Measurements from ENCODE around the gene PRKG1. TPM values are rescaled to one million over a fixed set of nuclear protein-coding genes. Genes with fewer than 3 reads are reported as not detected.

The PRKG1 gene
- total and polyA plus RNA-seq, 2 donors (not counting 1 experiment from before 2014, with no cell fraction given), result not detected

- H3K27me3 Mint-ChIP-seq, result no peaks in the 10 kb centered on the region
- H3K27ac ChIP-seq (ENCODE audit: low read length in 2 of 2), result no peak overlapping the region
- no peaks in the 10 kb centered on the region for H4K20me1 ChIP-seq (ENCODE audit: control insufficient read depth, insufficient read depth, low read length, poor library complexity, severe bottlenecking)
- H3K27ac Mint-ChIP-seq, result no peak overlapping the region
- no peak overlapping the region for H3K4me3 Mint-ChIP-seq
- POLR2A ChIA-PET, result no interaction called here
- H3K36me3 ChIP-seq (replicated peaks in 1 of 2; ENCODE audit: control extremely low read depth in 1 of 2, control insufficient read depth in 1 of 2, extremely low read depth in 1 of 2, insufficient read depth in 2 of 2, low read length in 1 of 2), result no peaks in the 10 kb centered on the region
- no peaks in the 10 kb centered on the region for H3K9me3 Mint-ChIP-seq (ENCODE audit: insufficient read depth)
- H3K4me2 ChIP-seq (replicated peaks; ENCODE audit: low read depth, low read length, poor library complexity, severe bottlenecking), result no peak overlapping the region
- CTCF ChIA-PET, result no interaction called here
- H3K9ac ChIP-seq (ENCODE audit: low read length), result no peak overlapping the region
- H2AFZ ChIP-seq (ENCODE audit: insufficient read depth, low read depth, low read length, poor library complexity, severe bottlenecking), result no peak overlapping the region
- H3K4me1 Mint-ChIP-seq, result no peaks in the 10 kb centered on the region
- DNase-seq (no peak), ATAC-seq (ENCODE audit: low read depth) (no peak)
- H3K4me1 ChIP-seq (ENCODE audit: control insufficient read depth in 2 of 2, insufficient read depth in 2 of 2, low read length in 2 of 2), result no peaks in the 10 kb centered on the region
- no peaks in the 10 kb centered on the region for H3K79me2 ChIP-seq (ENCODE audit: control insufficient read depth, insufficient read depth, low read length)
- no peaks in the 10 kb centered on the region for H3K27me3 ChIP-seq (replicated peaks in 1 of 4; ENCODE audit: control extremely low read depth in 1 of 4, control insufficient read depth in 3 of 4, insufficient read depth in 4 of 4, low read length in 3 of 4)
- no peaks in the 10 kb centered on the region for H3K9me3 ChIP-seq (ENCODE audit: control extremely low read depth in 1 of 3, control insufficient read depth in 2 of 3, insufficient read depth in 1 of 3, low read length in 2 of 3)
- TF ChIP-seq, protein P1, sequence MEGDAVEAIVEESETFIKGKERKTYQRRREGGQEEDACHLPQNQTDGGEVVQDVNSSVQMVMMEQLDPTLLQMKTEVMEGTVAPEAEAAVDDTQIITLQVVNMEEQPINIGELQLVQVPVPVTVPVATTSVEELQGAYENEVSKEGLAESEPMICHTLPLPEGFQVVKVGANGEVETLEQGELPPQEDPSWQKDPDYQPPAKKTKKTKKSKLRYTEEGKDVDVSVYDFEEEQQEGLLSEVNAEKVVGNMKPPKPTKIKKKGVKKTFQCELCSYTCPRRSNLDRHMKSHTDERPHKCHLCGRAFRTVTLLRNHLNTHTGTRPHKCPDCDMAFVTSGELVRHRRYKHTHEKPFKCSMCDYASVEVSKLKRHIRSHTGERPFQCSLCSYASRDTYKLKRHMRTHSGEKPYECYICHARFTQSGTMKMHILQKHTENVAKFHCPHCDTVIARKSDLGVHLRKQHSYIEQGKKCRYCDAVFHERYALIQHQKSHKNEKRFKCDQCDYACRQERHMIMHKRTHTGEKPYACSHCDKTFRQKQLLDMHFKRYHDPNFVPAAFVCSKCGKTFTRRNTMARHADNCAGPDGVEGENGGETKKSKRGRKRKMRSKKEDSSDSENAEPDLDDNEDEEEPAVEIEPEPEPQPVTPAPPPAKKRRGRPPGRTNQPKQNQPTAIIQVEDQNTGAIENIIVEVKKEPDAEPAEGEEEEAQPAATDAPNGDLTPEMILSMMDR (IDR thresholded peaks at IDR 0.05), result no peak
- TF ChIP-seq EZH2 (IDR thresholded peaks at IDR 0.05; ENCODE audit: borderline replicate concordance, insufficient read depth, low read depth, low read length, poor library complexity, severe bottlenecking), result no peak
- intact Hi-C loops (cut with micrococcal nuclease), result no loop called here
- H3K4me3 ChIP-seq (ENCODE audit: control extremely low read depth in 1 of 5, extremely low read depth in 1 of 5, insufficient read depth in 1 of 5, low read depth in 2 of 5, low read length in 4 of 5), result no peak overlapping the region
Measured at GRCh38 chr10:51802030-51802429, 727.7 kb downstream of the PRKG1 start.

DNA sequence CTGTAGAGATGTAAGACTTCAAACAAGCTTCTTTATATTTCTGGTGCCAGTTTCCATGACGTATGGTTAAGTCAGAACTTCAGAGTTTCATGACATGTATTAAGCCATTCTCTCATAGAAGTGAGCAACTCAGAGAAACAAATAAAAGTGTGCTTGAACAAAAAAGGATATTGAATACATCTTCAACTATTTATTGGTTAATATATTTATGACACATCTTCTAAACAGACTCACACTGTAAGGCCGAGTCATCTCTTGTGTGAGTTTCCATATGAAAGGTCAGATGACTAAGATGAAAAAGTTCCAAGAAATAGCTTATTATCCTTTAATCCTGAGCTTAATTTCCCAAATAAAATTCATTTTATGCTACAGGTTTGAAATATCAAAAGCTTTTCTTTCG is 730.6 kb downstream of the PRKG1 start:
- Histone ChIP-seq H3K79me2 (ENCODE audit: control insufficient read depth, insufficient read depth, low read length) (no peaks in the 10 kb centered on the region), H3K9me3 (ENCODE audit: control extremely low read depth in 1 of 3, control insufficient read depth in 2 of 3, insufficient read depth in 1 of 3, low read length in 2 of 3) (no peaks in the 10 kb centered on the region), H3K4me3 (ENCODE audit: control extremely low read depth in 1 of 5, extremely low read depth in 1 of 5, insufficient read depth in 1 of 5, low read depth in 2 of 5, low read length in 4 of 5) (no peak overlapping the region), H3K4me1 (ENCODE audit: control insufficient read depth in 2 of 2, insufficient read depth in 2 of 2, low read length in 2 of 2) (no peaks in the 10 kb centered on the region), H3K36me3 (replicated peaks in 1 of 2; ENCODE audit: control extremely low read depth in 1 of 2, control insufficient read depth in 1 of 2, extremely low read depth in 1 of 2, insufficient read depth in 2 of 2, low read length in 1 of 2) (no peaks in the 10 kb centered on the region), H3K27ac (ENCODE audit: low read length in 2 of 2) (no peak overlapping the region), H3K27me3 (replicated peaks in 1 of 4; ENCODE audit: control extremely low read depth in 1 of 4, control insufficient read depth in 3 of 4, insufficient read depth in 4 of 4, low read length in 3 of 4) (no peaks in the 10 kb centered on the region), H4K20me1 (ENCODE audit: control insufficient read depth, insufficient read depth, low read length, poor library complexity, severe bottlenecking) (no peaks in the 10 kb centered on the region), H3K9ac (ENCODE audit: low read length) (no peak overlapping the region), H3K4me2 (replicated peaks; ENCODE audit: low read depth, low read length, poor library complexity, severe bottlenecking) (no peak overlapping the region), H2AFZ (ENCODE audit: insufficient read depth, low read depth, low read length, poor library complexity, severe bottlenecking) (no peak overlapping the region)
- Mint-ChIP-seq H3K27ac (no peak overlapping the region), H3K4me1 (no peaks in the 10 kb centered on the region), H3K9me3 (ENCODE audit: insufficient read depth) (no peaks in the 10 kb centered on the region), H3K4me3 (no peak overlapping the region), H3K27me3 (no peaks in the 10 kb centered on the region)
- TF ChIP-seq, protein P1 (IDR thresholded peaks at IDR 0.05), result no peak
- no peak for TF ChIP-seq EZH2 (IDR thresholded peaks at IDR 0.05; ENCODE audit: borderline replicate concordance, insufficient read depth, low read depth, low read length, poor library complexity, severe bottlenecking)
- ATAC-seq (ENCODE audit: low read depth) (no peak), DNase-seq (no peak)
- CTCF ChIA-PET, result no interaction called here
- POLR2A ChIA-PET, result no interaction called here
- intact Hi-C loops (cut with micrococcal nuclease), result no loop called here
- no CpG with 5 or more reads among the region's 3 CpGs for WGBS (ENCODE audit: insufficient coverage)

All from B cell (primary cell).